NCI-H1417 (cell line): ENCODE measurements around the gene EPHB1.
"Not testable (repeated sequence)": the region's sequence is repeated elsewhere in the genome, so short reads cannot be mapped to it uniquely, and the experiment has no call there.

Experiments
- DNase-seq, 3 experiments: peaks; one replicate each; lab custom pipeline; 2025; lab: John Stamatoyannopoulos, UW

The EPHB1 gene

GRCh38 chr3:134998855-134999254, 203.8 kb downstream of the EPHB1 start:
- DNase-seq: no peak

- peak in 1 of 3 experiments; percentile 52 for DNase-seq
Measured at GRCh38 chr3:135000465-135000864, 205.4 kb downstream of the EPHB1 start.

- DNase-seq: not testable (repeated sequence)
Measured at GRCh38 chr3:135005616-135006015, 210.6 kb downstream of the EPHB1 start.

- DNase-seq: no peak
Measured at GRCh38 chr3:135007607-135008006, 212.5 kb downstream of the EPHB1 start.

GRCh38 chr3:135008326-135008725, 213.3 kb downstream of the EPHB1 start:
- DNase-seq: no peak

- no peak for DNase-seq
Measured at GRCh38 chr3:135009014-135009413, 214.0 kb downstream of the EPHB1 start.

- no peak for DNase-seq
Measured at GRCh38 chr3:135012101-135012500, 217.0 kb downstream of the EPHB1 start.

- DNase-seq: no peak
Measured at GRCh38 chr3:135013206-135013605, 218.1 kb downstream of the EPHB1 start.

- peak in 1 of 3 experiments; percentile 15 for DNase-seq
Measured at GRCh38 chr3:135014566-135014965, 219.5 kb downstream of the EPHB1 start.

- DNase-seq: peak; percentile 40 to 91 (median 61)
Measured at GRCh38 chr3:135017003-135017893, 222.2 kb downstream of the EPHB1 start.

- DNase-seq: no peak
Measured at GRCh38 chr3:135018149-135018923, 223.3 kb downstream of the EPHB1 start.

GRCh38 chr3:135020181-135020580, 225.1 kb downstream of the EPHB1 start:
- no peak for DNase-seq

- DNase-seq: no peak
Measured at GRCh38 chr3:135023996-135024658, 229.1 kb downstream of the EPHB1 start.

- peak in 2 of 3 experiments; percentile 18 to 20 for DNase-seq
Measured at GRCh38 chr3:135030768-135031615, 235.9 kb downstream of the EPHB1 start.

- DNase-seq: peak in 1 of 3 experiments; percentile 26
Measured at GRCh38 chr3:135033737-135034136, 238.7 kb downstream of the EPHB1 start.

- peak; percentile 57 to 93 (median 90) for DNase-seq
Measured at GRCh38 chr3:135034291-135034768, 239.3 kb downstream of the EPHB1 start.

- DNase-seq: no peak
Measured at GRCh38 chr3:135034891-135035440, 239.9 kb downstream of the EPHB1 start.

GRCh38 chr3:135038186-135038585, 243.1 kb downstream of the EPHB1 start:
- no peak for DNase-seq

- DNase-seq: not testable (repeated sequence)
Measured at GRCh38 chr3:135039536-135039935, 244.5 kb downstream of the EPHB1 start.

GRCh38 chr3:135040321-135041240, 245.5 kb downstream of the EPHB1 start:
- DNase-seq: no peak
